Endothelial cell of hepatic sinusoid (primary cell): ENCODE measurements around the gene TMEM94.
"Not testable (repeated sequence)": the region's sequence is repeated elsewhere in the genome, so short reads cannot be mapped to it uniquely, and the experiment has no call there.

Experiments used
- in situ Hi-C: cut with HindIII; loops from 2 replicates; pipeline ENCODE4 v1.10.0; 2017; ENCODE audit warnings: low sequenced_read_pairs

Gene TMEM94

GRCh38 chr17:75456417-75457046 lies at the start of gene TMEM94:
TMEM94 (plus strand) TSS chr17:75456635; CDS start chr17:75471906, 15,271 bp downstream.
- in situ Hi-C loops: no loop called here

GRCh38 chr17:75407655-75408352 lies 48.6 kb upstream of the TMEM94 start:
- in situ Hi-C loops: no loop called here

GRCh38 chr17:75410141-75410540 lies 46.3 kb upstream of the TMEM94 start:
- in situ Hi-C loops: loop anchor here (5.0 kb wide), 1 partner anchor 77 kb away; no protein-coding TSS in a partner anchor

- in situ Hi-C loops: loop anchor here (5.0 kb wide), 1 partner anchor 76 kb away; no protein-coding TSS in a partner anchor
Measured at GRCh38 chr17:75411328-75412067, 44.9 kb upstream of the TMEM94 start.

GRCh38 chr17:75412455-75413317 lies 43.7 kb upstream of the TMEM94 start:
- in situ Hi-C loops: loop anchor here (5.0 kb wide), 1 partner anchor 75 kb away; no protein-coding TSS in a partner anchor

GRCh38 chr17:75414488-75414887 lies 41.9 kb upstream of the TMEM94 start:
- in situ Hi-C loops: loop anchor here (5.0 kb wide), 1 partner anchor 73 kb away; no protein-coding TSS in a partner anchor

- in situ Hi-C loops: no loop called here
Measured at GRCh38 chr17:75416006-75416405, 40.4 kb upstream of the TMEM94 start.

GRCh38 chr17:75417054-75417580 lies 39.3 kb upstream of the TMEM94 start:
- in situ Hi-C loops: no loop called here

- in situ Hi-C loops: no loop called here
Measured at GRCh38 chr17:75418531-75418930, 37.9 kb upstream of the TMEM94 start.

- in situ Hi-C loops: no loop called here
Measured at GRCh38 chr17:75428543-75429469, 27.6 kb upstream of the TMEM94 start.

GRCh38 chr17:75430159-75430974 lies 26.1 kb upstream of the TMEM94 start:
- in situ Hi-C loops: no loop called here

GRCh38 chr17:75433218-75433783 lies 23.1 kb upstream of the TMEM94 start:
- in situ Hi-C loops: no loop called here

- in situ Hi-C loops: not testable (repeated sequence)
Measured at GRCh38 chr17:75434433-75434832, 22.0 kb upstream of the TMEM94 start.

GRCh38 chr17:75437404-75437803 lies 19.0 kb upstream of the TMEM94 start:
- in situ Hi-C loops: not testable (repeated sequence)

- in situ Hi-C loops: no loop called here
Measured at GRCh38 chr17:75439287-75439686, 17.1 kb upstream of the TMEM94 start.

GRCh38 chr17:75440738-75441448 lies 15.5 kb upstream of the TMEM94 start:
- in situ Hi-C loops: no loop called here
